Neural cell (in vitro differentiated cells): Measurements from ENCODE around the gene RNF17. TPM values are rescaled to one million over a fixed set of nuclear protein-coding genes. Genes with fewer than 3 reads are reported as not detected.

Experiments used
- H2AFZ ChIP-seq: fragments of 200-600, 300-800 bp; sonication (generic), shearing (Covaris generic); 2 replicates; pipeline ENCODE4 v1.6.0; 2014; ENCODE audit warnings: low read depth, mild to moderate bottlenecking, antibody characterized with exemption, low read length, moderate library complexity
- H3F3A ChIP-seq: fragments of 200-600 bp; shearing (Covaris generic); 2 replicates; pipeline ENCODE4 v1.6.1; 2016; ENCODE audit warnings: mild to moderate bottlenecking, moderate library complexity, mixed read lengths, antibody characterized with exemption, low read length; ENCODE audit not compliant: insufficient read depth, poor library complexity, severe bottlenecking
- H3K27ac ChIP-seq: fragments of 200-600, 300-800 bp; sonication (generic), shearing (Covaris generic); 2 replicates; pipeline ENCODE4 v1.5.1; 2014; ENCODE audit warnings: mild to moderate bottlenecking, low read length, moderate library complexity
- H3K27me3 ChIP-seq: fragments of 300-800, 200-600 bp; sonication (generic), shearing (Covaris generic); 2 replicates; pipeline ENCODE4 v1.6.0; 2014; ENCODE audit warnings: mild to moderate bottlenecking, low read depth, low read length, moderate library complexity; ENCODE audit not compliant: insufficient read depth
- H3K36me3 ChIP-seq: fragments of 300-800, 200-600 bp; sonication (generic), shearing (Covaris generic); 2 replicates; pipeline ENCODE4 v1.5.1; 2014; ENCODE audit warnings: mild to moderate bottlenecking, antibody characterized with exemption, low read length, moderate library complexity; ENCODE audit not compliant: insufficient read depth
- H3K4me2 ChIP-seq: fragments of 300-800, 200-600 bp; sonication (generic), shearing (Covaris generic); 2 replicates; pipeline ENCODE4 v1.6.0; 2014; ENCODE audit warnings: mild to moderate bottlenecking, low read length
- H3K4me3 ChIP-seq: fragments of 300-800, 200-600 bp; sonication (generic), shearing (Covaris generic); 2 replicates; pipeline ENCODE4 v1.5.1; 2014; ENCODE audit warnings: mild to moderate bottlenecking, low read length, moderate library complexity
- H3K79me2 ChIP-seq: fragments of 200-600 bp; shearing (Covaris generic); replicated peaks from 2 replicates; pipeline ENCODE4 v1.6.0; 2014; ENCODE audit warnings: mild to moderate bottlenecking, low read length, moderate library complexity; ENCODE audit not compliant: insufficient read depth
- H3K9ac ChIP-seq: fragments of 300-800, 200-600 bp; sonication (generic), shearing (Covaris generic); 2 replicates; pipeline ENCODE4 v1.6.1; 2016; ENCODE audit warnings: mild to moderate bottlenecking, low read length, mixed read lengths
- H3K9me2 ChIP-seq: fragments of 200-600 bp; shearing (Covaris generic); 2 replicates; pipeline ENCODE4 v1.6.1; 2016; ENCODE audit warnings: mild to moderate bottlenecking, low read length, mixed read lengths; ENCODE audit not compliant: insufficient read depth
- H3K9me3 ChIP-seq: fragments of 200-600, 300-800 bp; sonication (generic), shearing (Covaris generic); 2 replicates; pipeline ENCODE4 v1.6.1; 2016; ENCODE audit warnings: mild to moderate bottlenecking, mixed run types, low read length, moderate library complexity, mixed read lengths
- H4K20me1 ChIP-seq: fragments of 200-600 bp; shearing (Covaris generic); 2 replicates; pipeline ENCODE4 v1.6.1; 2016; ENCODE audit warnings: mild to moderate bottlenecking, mixed run types; ENCODE audit not compliant: insufficient read depth
- CTCF ChIP-seq: fragments of 450-650 bp; IDR thresholded peaks from 2 replicates; pipeline ENCODE4 v1.5.1; 2014; ENCODE audit warnings: antibody characterized with exemption, mild to moderate bottlenecking, moderate library complexity; ENCODE audit not compliant: poor library complexity, severe bottlenecking
- EP300 ChIP-seq: fragments of 450-650 bp; conservative IDR thresholded peaks from 2 replicates; pipeline ENCODE4 v1.6.1; 2014; ENCODE audit warnings: antibody characterized with exemption, mild to moderate bottlenecking, moderate library complexity; ENCODE audit not compliant: poor library complexity, severe bottlenecking
- EZH2 ChIP-seq: fragments of 200-600, 300-800 bp; shearing (Covaris generic), sonication (generic); IDR thresholded peaks from 2 replicates; pipeline ENCODE4 v1.6.1; 2014; ENCODE audit warnings: antibody characterized with exemption, low read length, borderline replicate concordance, mild to moderate bottlenecking; ENCODE audit not compliant: insufficient read depth, poor library complexity, severe bottlenecking
- POLR2AphosphoS5 ChIP-seq: IDR thresholded peaks from 2 replicates; pipeline ENCODE4 v1.6.1; 2012
- RAD21 ChIP-seq: fragments of 450-650 bp; conservative IDR thresholded peaks from 2 replicates; pipeline ENCODE4 v1.6.1; 2014; ENCODE audit warnings: antibody characterized with exemption, mild to moderate bottlenecking, moderate library complexity
- REST ChIP-seq: IDR thresholded peaks from 2 replicates; pipeline ENCODE4 v1.6.1; 2012; ENCODE audit warnings: borderline replicate concordance
- SMC3 ChIP-seq: fragments of 450-650 bp; conservative IDR thresholded peaks from 2 replicates; pipeline ENCODE4 v1.6.1; 2014; ENCODE audit warnings: antibody characterized with exemption, mild to moderate bottlenecking, moderate library complexity; ENCODE audit not compliant: poor library complexity
- TAF1 ChIP-seq: IDR thresholded peaks from 2 replicates; pipeline ENCODE4 v1.6.1; 2012; ENCODE audit warnings: low read depth
- polyA plus RNA-seq: library from polyadenylated mRNA; depleted of rRNA; stranded (reverse); fragments of >200 nt; gene quantifications from 2 replicates; pipeline ENCODE4 v1.2.3, GENCODE V29; 2014

RNF17 gene
- polyA plus RNA-seq, 1 donor from 2014 or later = not detected

- Histone ChIP-seq H2AFZ (no peak overlapping the region), H3F3A (no peaks in the 10 kb centered on the region), H3K4me2 (no peak overlapping the region), H3K27me3 (no peaks in the 10 kb centered on the region), H3K9me3 (no peaks in the 10 kb centered on the region), H3K9me2 (no peaks in the 10 kb centered on the region), H3K9ac (no peak overlapping the region), H4K20me1 (no peaks in the 10 kb centered on the region), H3K79me2 (no peaks in the 10 kb centered on the region), H3K36me3 (no peaks in the 10 kb centered on the region), H3K27ac (no peak overlapping the region), H3K4me3 (no peak overlapping the region)
- TF ChIP-seq EP300 (no peak), POLR2AphosphoS5 (no peak), RAD21 (no peak), SMC3 (no peak)
Observed at GRCh38 chr13:24870380-24870760, 106.4 kb downstream of the RNF17 start.

- Histone ChIP-seq H3K27me3 (no peaks in the 10 kb centered on the region), H4K20me1 (no peaks in the 10 kb centered on the region), H3K9me2 (no peaks in the 10 kb centered on the region), H3K9ac (no peak overlapping the region), H3F3A (no peaks in the 10 kb centered on the region), H3K4me2 (no peak overlapping the region), H2AFZ (no peak overlapping the region), H3K79me2 (no peaks in the 10 kb centered on the region), H3K9me3 (no peaks in the 10 kb centered on the region), H3K27ac (no peak overlapping the region), H3K36me3 (no peaks in the 10 kb centered on the region), H3K4me3 (no peak overlapping the region)
- no peak for TF ChIP-seq EZH2
- TF ChIP-seq EP300 = no peak
- TF ChIP-seq POLR2AphosphoS5 = no peak
Observed at GRCh38 chr13:24875566-24875965, 111.6 kb downstream of the RNF17 start.

- Histone ChIP-seq H3K79me2 (no peaks in the 10 kb centered on the region), H3K4me3 (no peak overlapping the region), H4K20me1 (no peaks in the 10 kb centered on the region), H2AFZ (no peak overlapping the region), H3F3A (no peaks in the 10 kb centered on the region), H3K9me3 (no peaks in the 10 kb centered on the region), H3K9me2 (no peaks in the 10 kb centered on the region), H3K27ac (no peak overlapping the region), H3K36me3 (no peaks in the 10 kb centered on the region), H3K4me2 (no peak overlapping the region), H3K9ac (no peak overlapping the region), H3K27me3 (no peaks in the 10 kb centered on the region)
- TF ChIP-seq REST (no peak), TAF1 (no peak), CTCF (no peak), EP300 (no peak)
Observed at GRCh38 chr13:24877531-24877930, 113.6 kb downstream of the RNF17 start.
